HepG2 (cell line): ENCODE results near the gene ABCD1. TPM values are rescaled to one million over a fixed set of nuclear protein-coding genes. Genes with fewer than 3 reads are reported as not detected.

Experiments used
- ATAC-seq: fragments of 200-7000 bp; cut with Tn5 transposase; 3 replicates; pipeline ENCODE4 v1.9.1; 2020; ENCODE audit warnings: mild to moderate bottlenecking, moderate library complexity
- BruUV-seq: library from RNA; stranded (reverse); fragments of 400-500 nt; replicated peaks from 2 replicates; lab custom pipeline; 2021; lab: Mats Ljungman, UMichigan
- CTCF ChIA-PET: fragments of 300-600 bp; formaldehyde crosslinking; extraction: SDS; loops from one replicate; lab custom pipeline; 2021; ENCODE audit warnings: low total read pairs, inconsistent platforms, low intra/inter-chr PET ratio; lab: Yijun Ruan, JAX
- POLR2A ChIA-PET: fragments of 350-600 bp; sonication (Branson Sonifier 250); formaldehyde crosslinking; loops from one replicate; lab custom pipeline; 2020; ENCODE audit warnings: antibody characterized with exemption, inconsistent platforms; lab: Yijun Ruan, JAX
- DNase-seq: peaks from one replicate; pipeline ENCODE4 v3.0.0-alpha.2; 2015; ENCODE audit warnings: low spot score
- FAIRE-seq: peaks from 3 replicates; lab custom pipeline; 2011; peaks lifted over from hg19 to GRCh38; lab: Jason Lieb, UNC
- H2AFZ ChIP-seq: one replicate; pipeline ENCODE4 v1.6.1; 2011; ENCODE audit warnings: low read length, inconsistent platforms
- H3K27ac ChIP-seq: fragments of 300-600 bp; 3 replicates; pipeline ENCODE4 v1.8.0; 2011; ENCODE audit warnings: mixed run types, mild to moderate bottlenecking, mixed read lengths, low read length, inconsistent platforms; ENCODE audit not compliant: insufficient read depth; ENCODE audit errors: extremely low read length
- H3K27me3 ChIP-seq, 2 experiments: fragments of 200-600 bp in 1 of 2; 2 replicates in 1 of 2; 3 replicates in 1 of 2; pipeline versions ENCODE4 v1.6.0 to v1.8.0; 2011; ENCODE audit warnings: low read length in 2 of 2, mild to moderate bottlenecking in 2 of 2, moderate library complexity in 2 of 2, inconsistent platforms in 1 of 2; ENCODE audit not compliant: insufficient read depth in 2 of 2, control insufficient read depth in 1 of 2
- H3K36me3 ChIP-seq, 2 experiments: fragments of 200-600 bp in 1 of 2; replicated peaks in 1 of 2; 2 replicates in 1 of 2; 3 replicates in 1 of 2; pipeline versions ENCODE4 v1.5.1 to v1.8.0; 2011; ENCODE audit warnings: low read length in 2 of 2, inconsistent platforms in 1 of 2; ENCODE audit not compliant: insufficient read depth in 2 of 2, control insufficient read depth in 1 of 2
- H3K4me1 ChIP-seq: 2 replicates; pipeline ENCODE4 v1.5.1; 2012; ENCODE audit warnings: low read length, inconsistent platforms; ENCODE audit not compliant: insufficient read depth
- H3K4me2 ChIP-seq: 2 replicates; pipeline ENCODE4 v1.6.0; 2011; ENCODE audit warnings: low read depth, low read length, inconsistent platforms
- H3K4me3 ChIP-seq, 3 experiments: fragments of 200-600 bp in 1 of 3; sonication (generic), shearing (Covaris generic) in 1 of 3; replicated peaks in 1 of 3; 2 replicates each; pipeline ENCODE4 v1.5.1; 2011 to 2016; ENCODE audit warnings: low read length in 3 of 3, inconsistent platforms in 2 of 3, low read depth in 2 of 3, mild to moderate bottlenecking in 2 of 3, control low read depth in 1 of 3, mixed read lengths in 1 of 3; ENCODE audit not compliant: insufficient read depth in 1 of 3
- H3K79me2 ChIP-seq: one replicate; pipeline ENCODE4 v1.6.1; 2011; ENCODE audit warnings: low read length, inconsistent platforms; ENCODE audit not compliant: insufficient read depth
- H3K9ac ChIP-seq: 2 replicates; pipeline ENCODE4 v1.6.0; 2011; ENCODE audit warnings: mild to moderate bottlenecking, low read depth, low read length, inconsistent platforms; ENCODE audit not compliant: insufficient read depth
- H3K9me3 ChIP-seq: 2 replicates; pipeline ENCODE4 v1.5.1; 2012; ENCODE audit warnings: mild to moderate bottlenecking, low read length
- H4K20me1 ChIP-seq: 2 replicates; pipeline ENCODE4 v1.6.0; 2011; ENCODE audit warnings: inconsistent platforms, mild to moderate bottlenecking, low read length, moderate library complexity; ENCODE audit not compliant: insufficient read depth
- ARNT2 ChIP-seq: sonication (generic); formaldehyde crosslinking; IDR thresholded peaks from 2 replicates; pipeline ENCODE4 v1.8.0; 2022; ENCODE audit warnings: mild to moderate bottlenecking, low read depth, missing genetic modification reagents, moderate library complexity
- HDAC2 ChIP-seq: sonication (generic); formaldehyde crosslinking; IDR thresholded peaks from 2 replicates; pipeline ENCODE4 v1.4.0; 2020; ENCODE audit warnings: missing genetic modification reagents
- MAZ ChIP-seq, 2 experiments: sonication (generic) in 1 of 2; formaldehyde crosslinking in 1 of 2; IDR thresholded peaks; 2 replicates each; pipeline versions ENCODE4 v1.5.0 to v1.6.1; 2012 to 2020; ENCODE audit warnings: low read depth in 2 of 2, mild to moderate bottlenecking in 2 of 2, borderline replicate concordance in 1 of 2, improper control_type of control experiment in 1 of 2, low read length in 1 of 2, missing genetic modification reagents in 1 of 2, moderate library complexity in 1 of 2
- RCOR2 ChIP-seq: IDR thresholded peaks from 2 replicates; pipeline ENCODE4 v1.6.1; 2016; ENCODE audit warnings: missing biosample characterization, missing genetic modification reagents
- ZNF414 ChIP-seq: sonication (generic); formaldehyde crosslinking; IDR thresholded peaks from 2 replicates; pipeline ENCODE4 v1.5.0; 2020; ENCODE audit warnings: missing genetic modification reagents
- ZNF589 ChIP-seq: sonication (generic); formaldehyde crosslinking; conservative IDR thresholded peaks from 2 replicates; pipeline ENCODE4 v1.8.0; 2022; ENCODE audit warnings: mild to moderate bottlenecking, moderate library complexity, missing genetic modification reagents
- ZNF616 ChIP-seq: sonication (generic); formaldehyde crosslinking; IDR thresholded peaks from 2 replicates; pipeline ENCODE4 v1.5.0; 2020; ENCODE audit warnings: low read depth, mild to moderate bottlenecking, missing genetic modification reagents
- WGBS: methylation state at CpG from one replicate; pipeline ENCODE4 v1.1.6; 2017; ENCODE audit warnings: low lambda C conversion rate; 5-methylcytosine and 5-hydroxymethylcytosine counted together
- in situ Hi-C: cut with HindIII; loops from 2 replicates; pipeline ENCODE4 v1.10.0; 2017; ENCODE audit warnings: low pct_unique_long_range_greater_than_20kb; ENCODE audit not compliant: extremely low pct_ligation_motif_present
- intact Hi-C: fragments of 100-400 bp; cut with micrococcal nuclease; formaldehyde crosslinking; loops from one replicate; pipeline ENCODE4 v1.10.0; 2022; ENCODE audit not compliant: unreplicated experiment
- polyA plus RNA-seq, 8 experiments: library from polyadenylated mRNA; depleted of rRNA in 3 of 8; stranded (reverse) in 7 of 8; unstranded in 1 of 8; fragments of >200 nt; fragmentation: Illumina TruSeq in 4 of 8; extraction: Trizol in 4 of 8; gene quantifications; 2 replicates each; pipeline versions ENCODE4 v1.2.1 to v1.2.3, GENCODE V29; 2011 to 2016; ENCODE audit warnings: low read depth in 4 of 8, missing spikeins in 1 of 8, mixed read lengths in 1 of 8; ENCODE audit not compliant: insufficient read depth in 1 of 8
- total RNA-seq, 5 experiments: library from RNA; depleted of rRNA; stranded (reverse); fragments of >200 nt; fragmentation: Illumina TruSeq; extraction: Trizol; gene quantifications; 2 replicates each; pipeline ENCODE4 v1.2.3, GENCODE V29; 2016; ENCODE audit warnings: low read depth in 1 of 5

The ABCD1 gene
- total and polyA plus RNA-seq, 2 of the 13 experiments (the other 11 are each of a cell fraction or from before 2014, with no cell fraction given): 11.4 to 15.9 TPM

DNA sequence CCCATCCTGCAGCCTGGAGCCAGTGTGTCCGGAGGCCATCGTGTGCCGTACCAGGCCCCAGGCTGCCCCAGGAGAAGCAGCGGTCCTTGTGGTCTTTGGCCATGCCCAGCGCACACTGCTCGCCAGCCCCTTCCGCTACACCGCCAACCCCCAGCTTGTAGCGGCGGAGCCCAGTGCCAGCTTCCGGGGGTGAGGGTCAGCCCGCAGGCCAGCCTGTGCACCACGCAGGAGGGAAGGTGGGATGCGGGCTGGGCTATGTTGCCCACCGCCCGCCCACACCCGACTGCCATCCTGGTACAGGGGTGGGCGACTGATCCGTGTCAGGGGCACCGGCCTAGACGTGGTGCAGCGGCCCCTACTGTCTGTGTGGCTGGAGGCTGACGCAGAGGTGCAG, 48.6 kb downstream of the ABCD1 start (continued):
- TF ChIP-seq MAZ (IDR thresholded peaks at IDR 0.05; ENCODE audit: borderline replicate concordance, low read depth, low read length): no peak
- no peak for TF ChIP-seq MAZ (CRISPR knock-in tag; IDR thresholded peaks at IDR 0.05; ENCODE audit: low read depth)

GRCh38 chrX:153773741-153774575, 49.3 kb downstream of the ABCD1 start:
- H3K4me3 ChIP-seq: no peak overlapping the region
- TF ChIP-seq RCOR2 (CRISPR knock-in tag) (no peak), ARNT2 (CRISPR knock-in tag) (no peak), ZNF414 (CRISPR knock-in tag) (no peak), ZNF589 (CRISPR knock-in tag) (no peak), HDAC2 (CRISPR knock-in tag) (no peak), ZNF616 (no peak)
- ChIA-PET CTCF (no interaction called here), POLR2A (no interaction called here)
- no peak for FAIRE-seq
- no peak for ATAC-seq
- no peaks in the 10 kb centered on the region for H3K9me3 ChIP-seq
- H3K27me3 ChIP-seq: no peaks in the 10 kb centered on the region
- DNase-seq: no peak
- H3K4me2 ChIP-seq: no peak overlapping the region
- H3K36me3 ChIP-seq: no peaks in the 10 kb centered on the region
- H4K20me1 ChIP-seq: no peaks in the 10 kb centered on the region
- WGBS: no CpG with 5 or more reads among the region's 48 CpGs
- no peak overlapping the region for H3K27ac ChIP-seq
- H3K79me2 ChIP-seq: no peaks in the 10 kb centered on the region
- no peak overlapping the region for H3K9ac ChIP-seq
- in situ Hi-C loops (no loop called here), intact Hi-C loops (no loop called here)
- BruUV-seq: no TSS peak
- H2AFZ ChIP-seq: no peak overlapping the region
- no peaks in the 10 kb centered on the region for H3K4me1 ChIP-seq
